Islet of Langerhans (tissue), 1 donor: ENCODE measurements around the gene DNM2.
"Not testable (repeated sequence)": the region's sequence is repeated elsewhere in the genome, so short reads cannot be mapped to it uniquely, and the experiment has no call there.

Experiments used
- FAIRE-seq: peaks from one replicate; lab custom pipeline; 2011; peaks lifted over from hg19 to GRCh38; lab: Jason Lieb, UNC

DNM2 gene

DNA sequence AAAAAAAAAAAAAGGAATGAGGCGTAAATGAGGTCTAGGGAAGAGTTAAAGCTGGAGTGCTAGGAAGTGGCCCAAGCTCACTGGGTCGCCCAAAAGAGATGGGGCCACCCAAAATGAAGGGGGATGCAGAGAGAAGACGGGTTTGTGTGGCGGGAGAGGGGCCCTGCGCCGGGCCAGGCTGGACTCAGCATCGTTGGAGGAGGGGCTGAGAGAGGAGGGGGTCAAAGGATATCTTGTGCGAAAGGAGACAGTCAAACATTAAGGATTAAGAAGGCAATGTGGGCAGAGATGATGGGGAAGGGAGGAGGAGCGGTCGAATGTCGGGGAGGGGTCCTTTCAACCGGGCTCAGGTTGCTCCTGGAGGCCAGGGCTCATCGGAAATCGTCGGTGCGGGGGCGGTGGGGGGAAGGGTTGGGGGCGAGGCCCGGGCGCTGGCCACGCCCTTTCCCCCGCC is 152.6 kb downstream of the DNM2 start:
- no peak for FAIRE-seq

- no peak for FAIRE-seq
These were observed 153.2 kb downstream of the DNM2 start, which contains the start of gene CARM1 for GRCh38 chr19:10870955-10871603. Gene CARM1, plus strand, starts transcription at chr19:10871553. Its CDS starts 150 bp downstream, at chr19:10871703.

DNA sequence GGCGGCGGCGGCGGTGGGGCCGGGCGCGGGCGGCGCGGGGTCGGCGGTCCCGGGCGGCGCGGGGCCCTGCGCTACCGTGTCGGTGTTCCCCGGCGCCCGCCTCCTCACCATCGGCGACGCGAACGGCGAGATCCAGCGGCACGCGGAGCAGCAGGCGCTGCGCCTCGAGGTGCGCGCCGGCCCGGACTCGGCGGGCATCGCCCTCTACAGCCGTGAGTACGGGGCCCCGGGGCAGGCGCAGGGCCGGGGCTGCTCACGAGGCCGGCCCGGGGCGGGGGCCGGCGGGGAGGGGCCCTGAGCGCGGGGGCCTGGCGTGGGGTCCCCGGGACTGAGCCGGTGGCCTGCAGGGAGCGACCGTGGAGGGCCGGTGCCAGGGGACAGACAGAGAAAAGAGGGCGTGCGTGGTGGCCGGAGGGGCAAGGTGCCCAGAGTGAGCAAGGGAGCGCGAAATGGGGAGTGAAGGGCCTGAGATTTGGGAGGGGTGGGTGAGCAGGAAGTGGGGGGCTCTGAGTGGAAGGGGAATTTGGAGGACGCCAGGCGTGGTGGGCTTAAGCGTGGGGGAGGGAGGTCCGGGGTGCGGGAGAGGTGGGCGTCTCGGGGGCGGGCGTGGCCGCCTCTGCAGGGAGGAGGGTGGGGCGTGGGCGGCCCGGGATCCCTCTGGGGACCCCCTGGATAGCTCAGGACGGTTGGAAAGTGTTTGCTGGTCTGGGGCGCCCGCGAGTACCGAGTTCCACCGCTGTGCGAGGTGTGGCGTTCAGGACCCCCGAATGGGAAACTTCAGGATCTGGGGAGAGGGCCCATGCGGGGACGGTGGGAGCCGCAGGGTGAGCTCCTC is 154.0 kb downstream of the DNM2 start:
- FAIRE-seq: no peak

DNA sequence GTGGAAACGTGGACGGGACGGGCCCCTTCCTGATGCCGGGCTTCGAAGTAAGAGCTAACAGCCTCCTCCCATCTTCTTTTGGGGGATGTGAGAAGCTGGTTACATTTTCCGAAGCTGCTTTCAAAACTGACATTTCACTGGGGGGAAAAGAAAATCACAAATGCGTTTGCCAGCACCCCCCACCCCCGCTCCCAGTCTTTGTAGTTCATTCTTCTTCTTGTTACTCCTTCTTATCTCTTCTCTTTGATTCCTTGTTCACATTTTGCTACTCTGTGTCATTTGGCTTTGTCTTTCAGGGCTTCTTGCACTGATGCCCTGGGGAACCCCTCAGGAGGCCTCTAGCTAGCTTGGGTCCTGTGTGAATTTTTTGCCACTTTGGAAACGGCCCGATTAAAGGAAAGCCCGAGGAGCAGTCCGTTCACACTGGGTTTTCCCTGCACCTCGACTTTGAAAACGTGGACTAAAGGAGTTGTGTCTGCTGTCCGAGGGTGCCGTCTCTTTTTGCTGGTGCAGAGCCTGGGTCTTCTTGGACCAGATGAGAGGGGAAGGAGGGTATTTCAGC is 154.7 kb downstream of the DNM2 start:
- no peak for FAIRE-seq

GRCh38 chr19:10874024-10874423 is 156.1 kb downstream of the DNM2 start:
- FAIRE-seq: no peak

DNA sequence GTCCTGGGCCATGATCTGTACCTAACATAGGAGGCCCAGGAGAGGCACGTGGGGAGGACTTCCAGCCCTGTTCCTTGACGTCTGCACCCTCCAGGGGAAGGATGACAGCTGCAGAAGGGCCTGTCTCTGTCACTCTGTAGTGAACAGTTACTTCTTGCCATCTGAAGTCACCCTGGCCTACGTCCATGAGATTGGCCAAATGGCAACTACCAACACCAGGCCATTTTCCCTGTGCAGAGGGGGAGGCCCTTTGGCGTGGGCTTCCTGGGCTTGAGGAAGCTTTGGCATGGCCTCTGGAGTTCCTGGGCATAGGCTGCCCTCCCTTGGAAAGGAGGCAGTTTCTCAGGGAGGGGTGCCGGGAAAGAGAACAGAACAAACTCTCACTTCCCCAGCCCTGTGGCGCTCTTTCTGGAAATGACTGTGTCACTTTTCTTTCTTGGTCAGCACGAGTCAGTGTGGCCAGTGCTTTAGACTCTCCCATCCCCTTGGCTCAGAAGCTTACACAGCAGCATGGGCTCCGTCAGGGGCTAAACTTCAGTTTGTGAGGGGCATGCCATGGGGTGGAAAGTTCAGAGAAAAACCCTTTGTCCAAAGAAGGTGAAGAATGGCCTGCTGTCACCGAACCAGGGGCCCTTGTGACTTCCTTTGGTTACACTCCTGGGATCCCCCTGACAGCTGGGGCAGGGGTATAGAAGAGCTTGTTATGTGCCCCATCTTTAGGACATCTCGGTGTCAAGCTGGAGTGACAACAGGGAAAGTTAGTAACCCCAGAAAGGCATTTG is 158.8 kb downstream of the DNM2 start:
- FAIRE-seq: no peak

DNA sequence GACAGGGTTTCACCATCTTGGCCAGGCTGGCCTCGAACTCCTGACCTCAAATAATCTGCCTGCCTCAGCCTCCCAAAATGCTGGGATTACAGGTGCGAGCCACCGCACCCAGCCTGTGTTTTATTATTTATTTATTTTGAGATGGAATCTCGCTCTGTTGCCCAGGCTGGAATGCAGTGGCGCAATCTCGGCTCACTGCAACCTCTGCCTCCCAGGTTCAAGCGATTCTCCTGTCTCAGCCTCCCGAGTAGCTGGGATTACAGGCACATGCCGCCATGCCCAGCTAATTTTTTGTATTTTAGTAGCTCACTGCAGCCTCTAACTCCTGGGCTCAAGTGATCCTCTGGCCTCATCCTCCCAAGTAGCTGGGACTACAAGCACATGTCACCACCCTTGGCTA is 159.7 kb downstream of the DNM2 start:
- not testable (repeated sequence) for FAIRE-seq

- no peak for FAIRE-seq
These were observed 160.4 kb downstream of the DNM2 start for GRCh38 chr19:10878253-10878652.
